Brain microvascular endothelial cell (primary cell): ENCODE measurements around the gene CHMP1B.

Experiments
- DNase-seq: peaks from one replicate; pipeline ENCODE4 v3.0.0-alpha.2; 2020
- H3K27ac ChIP-seq: fragments of 250-450 bp; sonication (Bioruptor Pico); 2 replicates; pipeline ENCODE4 v1.5.1; 2020; ENCODE audit warnings: mild to moderate bottlenecking, moderate library complexity
- H3K27me3 ChIP-seq: fragments of 250-450 bp; sonication (Bioruptor Pico); replicated peaks from 2 replicates; pipeline ENCODE4 v1.5.1; 2020; ENCODE audit warnings: mild to moderate bottlenecking
- H3K36me3 ChIP-seq: fragments of 250-450 bp; sonication (Bioruptor Pico); replicated peaks from 2 replicates; pipeline ENCODE4 v1.5.1; 2020; ENCODE audit warnings: mild to moderate bottlenecking
- H3K4me3 ChIP-seq: 2 replicates; pipeline ENCODE4 v1.5.1; 2011; ENCODE audit warnings: low read depth, mild to moderate bottlenecking, control low read depth, low read length, moderate library complexity
- in situ Hi-C: cut with HindIII; loops from 2 replicates; pipeline ENCODE4 v1.10.0; 2017; ENCODE audit warnings: low sequenced_read_pairs, low pct_ligation_motif_present
- TF ChIP-seq, protein P1 (sequence below): IDR thresholded peaks from 2 replicates; pipeline ENCODE4 v1.5.1; 2011; ENCODE audit warnings: low read depth, mild to moderate bottlenecking, moderate library complexity, low read length, control low read depth, inconsistent platforms; ENCODE audit errors: missing control alignments

CHMP1B gene

GRCh38 chr18:11882636-11883035 is 31.4 kb downstream of the CHMP1B start:
- no peak for DNase-seq
- in situ Hi-C loops, result no loop called here
- H3K27ac ChIP-seq, result no peak overlapping the region
- peaks cover 2% of the 10 kb centered on the region for H3K36me3 ChIP-seq
- no peaks in the 10 kb centered on the region for H3K27me3 ChIP-seq
- TF ChIP-seq, protein P1, sequence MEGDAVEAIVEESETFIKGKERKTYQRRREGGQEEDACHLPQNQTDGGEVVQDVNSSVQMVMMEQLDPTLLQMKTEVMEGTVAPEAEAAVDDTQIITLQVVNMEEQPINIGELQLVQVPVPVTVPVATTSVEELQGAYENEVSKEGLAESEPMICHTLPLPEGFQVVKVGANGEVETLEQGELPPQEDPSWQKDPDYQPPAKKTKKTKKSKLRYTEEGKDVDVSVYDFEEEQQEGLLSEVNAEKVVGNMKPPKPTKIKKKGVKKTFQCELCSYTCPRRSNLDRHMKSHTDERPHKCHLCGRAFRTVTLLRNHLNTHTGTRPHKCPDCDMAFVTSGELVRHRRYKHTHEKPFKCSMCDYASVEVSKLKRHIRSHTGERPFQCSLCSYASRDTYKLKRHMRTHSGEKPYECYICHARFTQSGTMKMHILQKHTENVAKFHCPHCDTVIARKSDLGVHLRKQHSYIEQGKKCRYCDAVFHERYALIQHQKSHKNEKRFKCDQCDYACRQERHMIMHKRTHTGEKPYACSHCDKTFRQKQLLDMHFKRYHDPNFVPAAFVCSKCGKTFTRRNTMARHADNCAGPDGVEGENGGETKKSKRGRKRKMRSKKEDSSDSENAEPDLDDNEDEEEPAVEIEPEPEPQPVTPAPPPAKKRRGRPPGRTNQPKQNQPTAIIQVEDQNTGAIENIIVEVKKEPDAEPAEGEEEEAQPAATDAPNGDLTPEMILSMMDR, result no peak
- no peak overlapping the region for H3K4me3 ChIP-seq

GRCh38 chr18:11883153-11883552 is 31.9 kb downstream of the CHMP1B start:
- DNase-seq, result no peak
- TF ChIP-seq, protein P1, result no peak
- no peak overlapping the region for H3K4me3 ChIP-seq
- no peak overlapping the region for H3K27ac ChIP-seq
- H3K27me3 ChIP-seq, result no peaks in the 10 kb centered on the region
- in situ Hi-C loops, result no loop called here
- H3K36me3 ChIP-seq, result peaks cover 2% of the 10 kb centered on the region

DNA sequence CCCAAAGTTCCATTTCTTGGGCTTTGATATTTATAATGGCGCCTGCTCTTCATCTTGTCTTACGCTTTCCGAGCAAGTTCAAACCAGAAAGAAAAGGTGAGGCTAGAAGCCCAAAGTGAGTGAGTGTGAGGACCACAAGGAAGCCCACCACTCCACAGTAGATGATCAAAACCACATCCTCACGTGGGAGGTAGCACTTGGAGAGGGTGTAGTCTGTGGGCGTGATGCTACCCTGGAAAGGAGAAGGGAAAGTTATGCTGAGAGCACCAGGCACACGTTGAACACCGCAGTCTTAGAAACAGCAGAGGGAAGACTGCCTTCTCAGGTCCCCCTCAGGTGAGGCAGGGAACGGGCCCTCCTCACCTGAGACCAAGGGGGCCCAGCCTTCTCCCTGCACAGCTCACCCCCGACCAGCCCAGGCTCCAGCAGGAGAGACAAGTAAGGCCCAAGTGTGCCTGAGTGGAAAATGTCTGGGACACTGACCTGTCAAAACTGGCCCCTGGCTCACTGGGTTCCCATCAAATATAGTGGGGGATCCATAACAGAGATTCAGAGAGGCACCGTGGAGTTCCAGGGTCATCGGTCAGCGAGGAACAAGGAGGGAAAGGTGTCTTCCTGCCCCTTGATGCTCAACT is 33.3 kb downstream of the CHMP1B start:
- Histone ChIP-seq H3K4me3 (no peak overlapping the region), H3K27ac (no peak overlapping the region), H3K27me3 (no peaks in the 10 kb centered on the region), H3K36me3 (peaks cover 2% of the 10 kb centered on the region)
- TF ChIP-seq, protein P1, result no peak
- DNase-seq, result no peak
- in situ Hi-C loops, result no loop called here

GRCh38 chr18:11885278-11885947 is 34.2 kb downstream of the CHMP1B start:
- peaks cover 2% of the 10 kb centered on the region for H3K36me3 ChIP-seq
- H3K4me3 ChIP-seq, result no peak overlapping the region
- H3K27me3 ChIP-seq, result no peaks in the 10 kb centered on the region
- TF ChIP-seq, protein P1, result no peak
- in situ Hi-C loops, result no loop called here
- H3K27ac ChIP-seq, result no peak overlapping the region
- DNase-seq, result no peak

GRCh38 chr18:11886577-11887110 is 35.4 kb downstream of the CHMP1B start:
- TF ChIP-seq, protein P1, result no peak

More at GRCh38 chr18:11886577-11887110, 35.4 kb downstream of the CHMP1B start:
- DNase-seq, result no peak
- Histone ChIP-seq H3K27me3 (no peaks in the 10 kb centered on the region), H3K36me3 (peaks cover 2% of the 10 kb centered on the region), H3K27ac (no peak overlapping the region), H3K4me3 (no peak overlapping the region)
- in situ Hi-C loops, result no loop called here
